Effector memory CD4-positive, alpha-beta T cell (primary cell): ENCODE results near the gene SLC23A2.

Experiments used
- DNase-seq, 3 donors: peaks; one replicate each; pipeline ENCODE4 v3.0.0-alpha.2; 2020
- H3K27ac ChIP-seq: 2 replicates; pipeline ENCODE4 v1.7.0; 2013; ENCODE audit warnings: mild to moderate bottlenecking, low read length, moderate library complexity; ENCODE audit not compliant: insufficient read depth, poor library complexity, severe bottlenecking
- H3K27me3 ChIP-seq: replicated peaks from 2 replicates; pipeline ENCODE4 v1.7.0; 2013; ENCODE audit warnings: mild to moderate bottlenecking, low read length; ENCODE audit not compliant: insufficient read depth, control insufficient read depth, poor library complexity, severe bottlenecking
- H3K36me3 ChIP-seq: 2 replicates; pipeline ENCODE4 v1.7.0; 2013; ENCODE audit warnings: mild to moderate bottlenecking, low read length, moderate library complexity; ENCODE audit not compliant: control insufficient read depth, insufficient read depth
- H3K4me1 ChIP-seq: 2 replicates; pipeline ENCODE4 v1.7.0; 2013; ENCODE audit warnings: low read length, mild to moderate bottlenecking; ENCODE audit not compliant: control insufficient read depth, insufficient read depth, poor library complexity, severe bottlenecking
- H3K4me3 ChIP-seq: 2 replicates; pipeline ENCODE4 v1.7.0; 2013; ENCODE audit warnings: low read length, low read depth, mild to moderate bottlenecking; ENCODE audit not compliant: insufficient read depth, poor library complexity, severe bottlenecking
- H3K9me3 ChIP-seq: 2 replicates; pipeline ENCODE4 v1.7.0; 2013; ENCODE audit warnings: mild to moderate bottlenecking, low read length, moderate library complexity; ENCODE audit not compliant: control insufficient read depth

Gene SLC23A2

DNA sequence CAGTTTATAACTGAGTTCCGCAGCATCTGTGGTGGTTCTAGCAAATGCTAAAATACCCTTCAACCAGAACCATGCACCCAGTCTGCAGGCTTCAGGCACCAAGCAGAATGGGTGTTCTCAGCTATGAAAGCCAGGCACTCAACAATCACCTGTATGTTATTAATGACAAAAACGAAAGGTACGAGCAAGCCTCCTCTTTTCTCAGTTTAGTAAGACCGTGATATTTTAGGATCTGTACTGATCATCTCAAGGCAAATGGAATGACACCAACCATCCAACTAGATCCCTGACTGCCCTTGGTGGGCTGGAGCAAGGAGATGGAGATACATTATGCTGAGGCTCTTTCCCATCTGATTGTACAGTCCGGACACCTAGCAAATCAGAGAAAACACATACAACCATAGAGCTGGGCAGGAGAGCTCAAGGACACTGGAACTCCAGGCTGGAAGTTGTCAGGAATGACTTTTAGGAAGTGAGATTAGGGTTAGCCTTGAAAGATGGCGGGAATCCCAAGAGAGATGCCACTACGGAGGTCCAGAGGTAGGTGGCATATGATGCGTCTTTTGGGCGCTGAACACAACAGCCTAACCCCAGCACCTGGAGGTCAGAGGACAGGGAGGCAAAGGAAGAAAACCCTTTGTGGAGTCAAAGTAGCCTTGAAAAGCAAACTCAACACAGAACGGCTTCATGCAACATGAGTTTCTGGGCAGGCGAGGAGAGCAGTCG lies 33.4 kb downstream of the SLC23A2 start:
- no peaks in the 10 kb centered on the region for H3K9me3 ChIP-seq
- peaks cover 17% of the 10 kb centered on the region for H3K36me3 ChIP-seq
- H3K4me3 ChIP-seq = no peak overlapping the region
- no peaks in the 10 kb centered on the region for H3K4me1 ChIP-seq
- H3K27ac ChIP-seq = no peak overlapping the region
- no peak for DNase-seq
- H3K27me3 ChIP-seq = no peaks in the 10 kb centered on the region

GRCh38 chr20:4966826-4967751 lies 34.2 kb downstream of the SLC23A2 start:
- H3K27me3 ChIP-seq = no peaks in the 10 kb centered on the region
- peaks cover 4% of the 10 kb centered on the region for H3K4me1 ChIP-seq
- H3K27ac ChIP-seq = no peak overlapping the region
- no peak for DNase-seq
- peaks cover 17% of the 10 kb centered on the region for H3K36me3 ChIP-seq
- H3K4me3 ChIP-seq = no peak overlapping the region
- H3K9me3 ChIP-seq = no peaks in the 10 kb centered on the region

GRCh38 chr20:4962241-4962855 lies 39.0 kb downstream of the SLC23A2 start:
- Histone ChIP-seq H3K36me3 (no peaks in the 10 kb centered on the region), H3K4me3 (no peak overlapping the region), H3K4me1 (peaks cover 5% of the 10 kb centered on the region), H3K9me3 (no peaks in the 10 kb centered on the region), H3K27ac (peak overlapping the region; percentile 38), H3K27me3 (no peaks in the 10 kb centered on the region)
- DNase-seq = peak; percentile 2 to 28 (median 22)

GRCh38 chr20:4961746-4962145 lies 39.6 kb downstream of the SLC23A2 start:
- no peak overlapping the region for H3K4me3 ChIP-seq
- DNase-seq = peak in 2 of 3 donors; percentile 2 to 4
- peaks cover 5% of the 10 kb centered on the region for H3K4me1 ChIP-seq
- peak overlapping the region; percentile 15 for H3K27ac ChIP-seq
- H3K36me3 ChIP-seq = no peaks in the 10 kb centered on the region
- H3K27me3 ChIP-seq = no peaks in the 10 kb centered on the region
- no peaks in the 10 kb centered on the region for H3K9me3 ChIP-seq

GRCh38 chr20:4959592-4959991 lies 41.7 kb downstream of the SLC23A2 start:
- Histone ChIP-seq H3K4me1 (peaks cover 5% of the 10 kb centered on the region), H3K36me3 (no peaks in the 10 kb centered on the region), H3K9me3 (no peaks in the 10 kb centered on the region), H3K27me3 (no peaks in the 10 kb centered on the region), H3K27ac (no peak overlapping the region), H3K4me3 (no peak overlapping the region)
- DNase-seq = no peak

GRCh38 chr20:4957939-4958362 lies 43.4 kb downstream of the SLC23A2 start:
- Histone ChIP-seq H3K27ac (no peak overlapping the region), H3K27me3 (no peaks in the 10 kb centered on the region), H3K36me3 (no peaks in the 10 kb centered on the region), H3K4me1 (peaks cover 5% of the 10 kb centered on the region), H3K9me3 (no peaks in the 10 kb centered on the region), H3K4me3 (no peak overlapping the region)
- DNase-seq = no peak

- H3K9me3 ChIP-seq = no peaks in the 10 kb centered on the region
- no peaks in the 10 kb centered on the region for H3K27me3 ChIP-seq
- no peak overlapping the region for H3K27ac ChIP-seq
- no peak for DNase-seq
- H3K4me3 ChIP-seq = no peak overlapping the region
- peaks cover 2% of the 10 kb centered on the region for H3K4me1 ChIP-seq
- H3K36me3 ChIP-seq = no peaks in the 10 kb centered on the region
Measured at GRCh38 chr20:4957187-4957586, 44.1 kb downstream of the SLC23A2 start.

GRCh38 chr20:4956200-4956810 lies 45.0 kb downstream of the SLC23A2 start:
- Histone ChIP-seq H3K4me3 (no peak overlapping the region), H3K27me3 (no peaks in the 10 kb centered on the region), H3K36me3 (no peaks in the 10 kb centered on the region), H3K4me1 (no peaks in the 10 kb centered on the region), H3K27ac (no peak overlapping the region), H3K9me3 (no peaks in the 10 kb centered on the region)
- DNase-seq = no peak

- DNase-seq = no peak
- no peaks in the 10 kb centered on the region for H3K36me3 ChIP-seq
Measured at GRCh38 chr20:4953881-4954280, 47.4 kb downstream of the SLC23A2 start.

More at GRCh38 chr20:4953881-4954280, 47.4 kb downstream of the SLC23A2 start:
- no peaks in the 10 kb centered on the region for H3K4me1 ChIP-seq
- H3K27ac ChIP-seq = no peak overlapping the region
- H3K4me3 ChIP-seq = no peak overlapping the region
- H3K27me3 ChIP-seq = no peaks in the 10 kb centered on the region
- H3K9me3 ChIP-seq = no peaks in the 10 kb centered on the region
